DND-41 (cell line): Measurements from ENCODE around the gene UBE3B.

Source experiments
- EZH2 ChIP-seq: IDR thresholded peaks from 3 replicates; pipeline ENCODE4 v1.6.1; 2012; ENCODE audit warnings: borderline replicate concordance, low read depth, mild to moderate bottlenecking, moderate library complexity, low read length, inconsistent platforms; ENCODE audit not compliant: severe bottlenecking
- TF ChIP-seq, protein P1 (sequence below): IDR thresholded peaks from 2 replicates; pipeline ENCODE4 v1.5.1; 2012; ENCODE audit warnings: borderline replicate concordance, low read length, moderate library complexity, mild to moderate bottlenecking; ENCODE audit not compliant: poor library complexity, severe bottlenecking; ENCODE audit errors: extremely low read depth

DNA sequence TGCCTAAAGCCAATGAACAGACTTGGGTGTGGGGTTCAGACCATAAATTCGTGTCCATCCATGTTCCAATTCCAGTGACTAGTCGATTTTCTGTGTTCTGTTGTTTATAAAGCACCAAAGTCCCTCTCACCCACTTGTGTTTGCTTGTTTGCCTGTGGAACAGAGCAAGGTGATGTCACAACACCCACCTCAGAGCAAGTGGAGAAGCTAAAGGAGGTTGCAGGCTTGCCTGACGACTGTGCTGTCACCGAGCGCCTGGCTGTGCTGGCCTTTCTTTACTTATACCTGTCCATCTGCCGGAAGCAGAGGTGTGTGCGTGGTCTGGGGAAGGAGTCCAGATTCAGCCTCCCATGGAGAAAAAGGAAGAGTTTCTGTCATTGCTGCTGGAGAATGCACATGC is 102.2 kb downstream of the UBE3B start:
- TF ChIP-seq, protein P1, sequence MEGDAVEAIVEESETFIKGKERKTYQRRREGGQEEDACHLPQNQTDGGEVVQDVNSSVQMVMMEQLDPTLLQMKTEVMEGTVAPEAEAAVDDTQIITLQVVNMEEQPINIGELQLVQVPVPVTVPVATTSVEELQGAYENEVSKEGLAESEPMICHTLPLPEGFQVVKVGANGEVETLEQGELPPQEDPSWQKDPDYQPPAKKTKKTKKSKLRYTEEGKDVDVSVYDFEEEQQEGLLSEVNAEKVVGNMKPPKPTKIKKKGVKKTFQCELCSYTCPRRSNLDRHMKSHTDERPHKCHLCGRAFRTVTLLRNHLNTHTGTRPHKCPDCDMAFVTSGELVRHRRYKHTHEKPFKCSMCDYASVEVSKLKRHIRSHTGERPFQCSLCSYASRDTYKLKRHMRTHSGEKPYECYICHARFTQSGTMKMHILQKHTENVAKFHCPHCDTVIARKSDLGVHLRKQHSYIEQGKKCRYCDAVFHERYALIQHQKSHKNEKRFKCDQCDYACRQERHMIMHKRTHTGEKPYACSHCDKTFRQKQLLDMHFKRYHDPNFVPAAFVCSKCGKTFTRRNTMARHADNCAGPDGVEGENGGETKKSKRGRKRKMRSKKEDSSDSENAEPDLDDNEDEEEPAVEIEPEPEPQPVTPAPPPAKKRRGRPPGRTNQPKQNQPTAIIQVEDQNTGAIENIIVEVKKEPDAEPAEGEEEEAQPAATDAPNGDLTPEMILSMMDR, result no peak
- no peak for TF ChIP-seq EZH2
